Measurements from ENCODE around the gene TRPC4. TPM values are rescaled to one million over a fixed set of nuclear protein-coding genes. Genes with fewer than 3 reads are reported as not detected.

Gene TRPC4
- total RNA-seq, 1 donor from 2014 or later: 3.0 TPM

GRCh38 chr13:37680137-37680536 is 189.4 kb downstream of the TRPC4 start:
- no peaks in the 10 kb centered on the region for H3K27me3 Mint-ChIP-seq (ENCODE audit: low read depth)

GRCh38 chr13:37679043-37679442 is 190.5 kb downstream of the TRPC4 start:
- no peaks in the 10 kb centered on the region for H3K36me3 Mint-ChIP-seq (ENCODE audit: low read depth)
- H3K9me3 Mint-ChIP-seq (ENCODE audit: low read depth): no peaks in the 10 kb centered on the region
- H3K4me1 Mint-ChIP-seq (ENCODE audit: low read depth): peaks cover 18% of the 10 kb centered on the region
- H3K4me3 Mint-ChIP-seq (ENCODE audit: unreplicated experiment): no peak overlapping the region
- H3K27me3 Mint-ChIP-seq (ENCODE audit: low read depth): no peaks in the 10 kb centered on the region
- no peak overlapping the region for H3K27ac Mint-ChIP-seq (ENCODE audit: unreplicated experiment)
- peak; percentile 55 for TF ChIP-seq CTCF (IDR thresholded peaks at IDR 0.05)
- no peak for DNase-seq (ENCODE audit: low spot score)

More at GRCh38 chr13:37680137-37680536, 189.4 kb downstream of the TRPC4 start:
- Mint-ChIP-seq H3K4me3 (ENCODE audit: unreplicated experiment) (no peak overlapping the region), H3K9me3 (ENCODE audit: low read depth) (no peaks in the 10 kb centered on the region), H3K27ac (ENCODE audit: unreplicated experiment) (no peak overlapping the region), H3K4me1 (ENCODE audit: low read depth) (peaks cover 18% of the 10 kb centered on the region), H3K36me3 (ENCODE audit: low read depth) (no peaks in the 10 kb centered on the region)
- no peak for DNase-seq (ENCODE audit: low spot score)
- TF ChIP-seq CTCF (IDR thresholded peaks at IDR 0.05): no peak

GRCh38 chr13:37669845-37670244 is 199.7 kb downstream of the TRPC4 start:
- H3K4me1 Mint-ChIP-seq (ENCODE audit: low read depth): peaks cover 16% of the 10 kb centered on the region
- DNase-seq (ENCODE audit: low spot score): no peak
- peaks cover 5% of the 10 kb centered on the region for H3K9me3 Mint-ChIP-seq (ENCODE audit: low read depth)
- H3K36me3 Mint-ChIP-seq (ENCODE audit: low read depth): no peaks in the 10 kb centered on the region
- H3K4me3 Mint-ChIP-seq (ENCODE audit: unreplicated experiment): no peak overlapping the region
- no peak overlapping the region for H3K27ac Mint-ChIP-seq (ENCODE audit: unreplicated experiment)
- TF ChIP-seq CTCF (IDR thresholded peaks at IDR 0.05): no peak
- no peaks in the 10 kb centered on the region for H3K27me3 Mint-ChIP-seq (ENCODE audit: low read depth)

- TF ChIP-seq CTCF (IDR thresholded peaks at IDR 0.05): no peak
- Mint-ChIP-seq H3K4me3 (ENCODE audit: unreplicated experiment) (no peak overlapping the region), H3K4me1 (ENCODE audit: low read depth) (peaks cover 16% of the 10 kb centered on the region), H3K36me3 (ENCODE audit: low read depth) (no peaks in the 10 kb centered on the region), H3K9me3 (ENCODE audit: low read depth) (peaks cover 5% of the 10 kb centered on the region), H3K27ac (ENCODE audit: unreplicated experiment) (no peak overlapping the region), H3K27me3 (ENCODE audit: low read depth) (no peaks in the 10 kb centered on the region)
- no peak for DNase-seq (ENCODE audit: low spot score)
Measured at GRCh38 chr13:37667702-37668101, 201.9 kb downstream of the TRPC4 start.

GRCh38 chr13:37666036-37666435 is 203.5 kb downstream of the TRPC4 start:
- Mint-ChIP-seq H3K27ac (ENCODE audit: unreplicated experiment) (peak overlapping the region; percentile 39), H3K36me3 (ENCODE audit: low read depth) (no peaks in the 10 kb centered on the region), H3K27me3 (ENCODE audit: low read depth) (no peaks in the 10 kb centered on the region), H3K9me3 (ENCODE audit: low read depth) (peaks cover 5% of the 10 kb centered on the region), H3K4me1 (ENCODE audit: low read depth) (peaks cover 16% of the 10 kb centered on the region), H3K4me3 (ENCODE audit: unreplicated experiment) (no peak overlapping the region)
- TF ChIP-seq CTCF (IDR thresholded peaks at IDR 0.05): no peak
- no peak for DNase-seq (ENCODE audit: low spot score)

All from chondrocyte (in vitro differentiated cells).